Endothelial cell of umbilical vein (primary cell): Measurements from ENCODE around the gene LSR. TPM values are rescaled to one million over a fixed set of nuclear protein-coding genes. Genes with fewer than 3 reads are reported as not detected.

Experiments used
- BruUV-seq: library from RNA; stranded (reverse); fragments of 400-500 nt; replicated peaks from 2 replicates; lab custom pipeline; 2021; lab: Mats Ljungman, UMichigan
- CTCF ChIA-PET: fragments of 300-600, 350-600 bp; sonication (Branson Sonifier 250); formaldehyde crosslinking; loops from one replicate; lab custom pipeline; 2021; ENCODE audit warnings: antibody characterized with exemption, inconsistent platforms; lab: Charles Lee
- POLR2A ChIA-PET: fragments of 300-600, 350-600 bp; sonication (Branson Sonifier 250); formaldehyde crosslinking; loops from one replicate; lab custom pipeline; 2021; ENCODE audit warnings: antibody characterized with exemption, inconsistent platforms; lab: Charles Lee
- DNase-seq: peaks from one replicate; pipeline ENCODE4 v3.0.0-alpha.2; 2011; ENCODE audit warnings: low read depth, low spot score
- FAIRE-seq: peaks from 2 replicates; lab custom pipeline; 2011; peaks lifted over from hg19 to GRCh38; lab: Jason Lieb, UNC
- H2AFZ ChIP-seq: 2 replicates; pipeline ENCODE4 v1.6.0; 2012; ENCODE audit warnings: low read depth, low read length, control low read depth, inconsistent platforms
- H3K27ac ChIP-seq: 2 replicates; pipeline ENCODE4 v1.5.1; 2011; ENCODE audit warnings: low read depth, mild to moderate bottlenecking, control low read depth, low read length, moderate library complexity; ENCODE audit not compliant: insufficient read depth
- H3K27me3 ChIP-seq, 2 experiments: 2 replicates each; pipeline versions ENCODE4 v1.6.0 to v1.6.1; 2011; ENCODE audit warnings: low read length in 2 of 2, mixed read lengths in 1 of 2; ENCODE audit not compliant: control insufficient read depth in 2 of 2, insufficient read depth in 2 of 2
- H3K36me3 ChIP-seq, 2 experiments: 2 replicates in 1 of 2; 3 replicates in 1 of 2; pipeline ENCODE4 v1.5.1; 2011; ENCODE audit warnings: low read length in 2 of 2, mild to moderate bottlenecking in 1 of 2, moderate library complexity in 1 of 2; ENCODE audit not compliant: control insufficient read depth in 2 of 2, insufficient read depth in 2 of 2; ENCODE audit errors: extremely low read depth in 1 of 2
- H3K4me1 ChIP-seq: 3 replicates; pipeline ENCODE4 v1.5.1; 2011; ENCODE audit warnings: mild to moderate bottlenecking, low read length; ENCODE audit not compliant: control insufficient read depth, insufficient read depth; ENCODE audit errors: extremely low read depth
- H3K4me2 ChIP-seq: 2 replicates; pipeline ENCODE4 v1.6.1; 2011; ENCODE audit warnings: low read length, control low read depth, mixed read lengths; ENCODE audit not compliant: insufficient read depth
- H3K4me3 ChIP-seq, 3 experiments: fragments of 200-600 bp in 1 of 3; sonication (generic), shearing (Covaris generic) in 1 of 3; replicated peaks in 1 of 3; 2 replicates each; pipeline ENCODE4 v1.5.1; 2011 to 2016; ENCODE audit warnings: control low read depth in 3 of 3, low read length in 3 of 3, mild to moderate bottlenecking in 2 of 3, inconsistent platforms in 1 of 3, low read depth in 1 of 3, moderate library complexity in 1 of 3; ENCODE audit not compliant: insufficient read depth in 1 of 3
- H3K79me2 ChIP-seq: 2 replicates; pipeline ENCODE4 v1.6.0; 2012; ENCODE audit warnings: low read length, inconsistent platforms; ENCODE audit not compliant: control insufficient read depth, insufficient read depth
- H3K9ac ChIP-seq: replicated peaks from 2 replicates; pipeline ENCODE3; 2011; ENCODE audit warnings: low read length, control low read depth; ENCODE audit not compliant: insufficient read depth; ENCODE audit errors: extremely low read depth
- H3K9me1 ChIP-seq: replicated peaks from 3 replicates; pipeline ENCODE4 v1.6.0; 2011; ENCODE audit warnings: mild to moderate bottlenecking, low read length; ENCODE audit not compliant: control insufficient read depth, insufficient read depth; ENCODE audit errors: extremely low read depth
- H3K9me3 ChIP-seq: replicated peaks from 2 replicates; pipeline ENCODE4 v1.5.1; 2012; ENCODE audit warnings: low read length, inconsistent platforms; ENCODE audit not compliant: control insufficient read depth, insufficient read depth
- H4K20me1 ChIP-seq: replicated peaks from 2 replicates; pipeline ENCODE3; 2011; ENCODE audit warnings: mild to moderate bottlenecking, low read length; ENCODE audit not compliant: control insufficient read depth, insufficient read depth; ENCODE audit errors: extremely low read depth
- EZH2 ChIP-seq: IDR thresholded peaks from 2 replicates; pipeline ENCODE4 v1.6.1; 2012; ENCODE audit warnings: borderline replicate concordance, low read depth, mild to moderate bottlenecking, moderate library complexity, low read length, inconsistent platforms; ENCODE audit not compliant: severe bottlenecking
- FOS ChIP-seq: IDR thresholded peaks from 2 replicates; pipeline ENCODE4 v1.6.1; 2011; ENCODE audit warnings: mild to moderate bottlenecking, low read length, moderate library complexity, borderline replicate concordance; ENCODE audit not compliant: insufficient read depth
- GATA2 ChIP-seq: IDR thresholded peaks from 2 replicates; pipeline ENCODE4 v1.7.0; 2011; ENCODE audit warnings: low read depth, mild to moderate bottlenecking, moderate library complexity, mixed read lengths, low read length; ENCODE audit not compliant: insufficient read length, insufficient read depth
- JUN ChIP-seq: IDR thresholded peaks from 2 replicates; pipeline ENCODE4 v1.6.1; 2011; ENCODE audit warnings: borderline replicate concordance, low read depth; ENCODE audit not compliant: insufficient read length, insufficient read depth
- MYC ChIP-seq: IDR thresholded peaks from one replicate; pipeline ENCODE4 v1.6.1; 2011; ENCODE audit warnings: mild to moderate bottlenecking, low read depth, low read length
- POLR2A ChIP-seq: IDR thresholded peaks from 2 replicates; pipeline ENCODE4 v1.6.1; 2012; ENCODE audit warnings: low read depth, mild to moderate bottlenecking, control low read depth, low read length
- POLR2AphosphoS5 ChIP-seq: IDR thresholded peaks from 2 replicates; pipeline ENCODE4 v1.6.1; 2012; ENCODE audit warnings: low read depth, mild to moderate bottlenecking, control low read depth, low read length, moderate library complexity; ENCODE audit not compliant: insufficient read depth
- dilution Hi-C: fragments of 300-500 bp; cut with MboI; formaldehyde crosslinking; loops from one replicate; pipeline ENCODE4 v1.15.0; 2019; ENCODE audit warnings: low sequenced_read_pairs; ENCODE audit not compliant: extremely low pct_ligation_motif_present
- intact Hi-C: fragments of 100-400 bp; cut with micrococcal nuclease; formaldehyde crosslinking; loops from one replicate; pipeline ENCODE4 v1.10.0; 2022
- polyA plus RNA-seq, 4 experiments: library from polyadenylated mRNA; depleted of rRNA in 3 of 4; stranded (reverse) in 3 of 4; unstranded in 1 of 4; fragments of >200 nt; gene quantifications; 2 replicates each; pipeline versions ENCODE4 v1.2.1 to v1.2.3, GENCODE V29; 2011 to 2012; ENCODE audit warnings: missing spikeins in 1 of 4
- total RNA-seq: library from RNA; stranded (reverse); gene quantifications from 2 replicates; pipeline ENCODE4 v1.2.3, GENCODE V29; 2021
- TF ChIP-seq, protein P1 (sequence below): IDR thresholded peaks from 2 replicates; pipeline ENCODE4 v1.6.1; 2011; ENCODE audit not compliant: insufficient read depth, insufficient read length
- TF ChIP-seq, protein P2 (sequence below), 2 donors: IDR thresholded peaks; 1 replicate in 1 of 2; 2 replicates in 1 of 2; pipeline ENCODE4 v1.5.1; 2011; ENCODE audit warnings: low read length in 2 of 2, mild to moderate bottlenecking in 2 of 2, moderate library complexity in 2 of 2, control low read depth in 1 of 2, inconsistent platforms in 1 of 2, low read depth in 1 of 2; ENCODE audit not compliant: insufficient read depth in 1 of 2; ENCODE audit errors: extremely low read depth in 1 of 2

The LSR gene
- total and polyA plus RNA-seq, 2 donors (not counting 3 experiments of a cell fraction or from before 2014, with no cell fraction given), result 0.76 to 1.0 TPM

DNA sequence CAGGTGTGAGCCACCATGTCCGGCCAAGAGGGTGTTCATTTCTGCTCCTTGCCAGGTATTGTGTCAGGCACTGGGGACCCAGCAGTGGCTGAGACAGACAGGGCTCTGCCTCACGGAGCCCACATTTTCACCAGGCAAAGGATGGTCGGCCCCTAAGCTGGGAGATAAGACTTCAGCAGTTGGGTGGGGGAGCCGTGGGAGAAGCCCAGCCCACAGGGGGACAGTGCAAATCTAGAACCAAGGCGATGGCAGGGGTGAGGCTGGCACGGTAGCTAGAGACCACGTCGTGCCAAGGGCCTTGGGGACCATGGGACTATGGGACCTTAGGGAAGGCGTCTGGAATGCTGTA lies 8.3 kb downstream of the LSR start:
- ChIA-PET POLR2A (no interaction called here), CTCF (no interaction called here)
- Histone ChIP-seq H3K4me2 (no peak overlapping the region), H3K79me2 (no peaks in the 10 kb centered on the region), H3K4me3 (no peak overlapping the region), H3K36me3 (no peaks in the 10 kb centered on the region), H3K9me3 (no peaks in the 10 kb centered on the region), H2AFZ (no peak overlapping the region), H3K27me3 (peaks cover 0 to 2% of the 10 kb centered on the region in 2 experiments), H3K4me1 (peaks cover 3% of the 10 kb centered on the region), H3K27ac (no peak overlapping the region), H3K9me1 (no peaks in the 10 kb centered on the region), H3K9ac (no peak overlapping the region), H4K20me1 (no peaks in the 10 kb centered on the region)
- FAIRE-seq (no peak), DNase-seq (no peak)
- no TSS peak for BruUV-seq
- intact Hi-C loops, result no loop called here
- TF ChIP-seq EZH2 (no peak), FOS (no peak), POLR2A (no peak), JUN (no peak), MYC (no peak), GATA2 (no peak), POLR2AphosphoS5 (no peak)
- TF ChIP-seq, protein P1, sequence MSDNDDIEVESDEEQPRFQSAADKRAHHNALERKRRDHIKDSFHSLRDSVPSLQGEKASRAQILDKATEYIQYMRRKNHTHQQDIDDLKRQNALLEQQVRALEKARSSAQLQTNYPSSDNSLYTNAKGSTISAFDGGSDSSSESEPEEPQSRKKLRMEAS, result no peak
- TF ChIP-seq, protein P2, sequence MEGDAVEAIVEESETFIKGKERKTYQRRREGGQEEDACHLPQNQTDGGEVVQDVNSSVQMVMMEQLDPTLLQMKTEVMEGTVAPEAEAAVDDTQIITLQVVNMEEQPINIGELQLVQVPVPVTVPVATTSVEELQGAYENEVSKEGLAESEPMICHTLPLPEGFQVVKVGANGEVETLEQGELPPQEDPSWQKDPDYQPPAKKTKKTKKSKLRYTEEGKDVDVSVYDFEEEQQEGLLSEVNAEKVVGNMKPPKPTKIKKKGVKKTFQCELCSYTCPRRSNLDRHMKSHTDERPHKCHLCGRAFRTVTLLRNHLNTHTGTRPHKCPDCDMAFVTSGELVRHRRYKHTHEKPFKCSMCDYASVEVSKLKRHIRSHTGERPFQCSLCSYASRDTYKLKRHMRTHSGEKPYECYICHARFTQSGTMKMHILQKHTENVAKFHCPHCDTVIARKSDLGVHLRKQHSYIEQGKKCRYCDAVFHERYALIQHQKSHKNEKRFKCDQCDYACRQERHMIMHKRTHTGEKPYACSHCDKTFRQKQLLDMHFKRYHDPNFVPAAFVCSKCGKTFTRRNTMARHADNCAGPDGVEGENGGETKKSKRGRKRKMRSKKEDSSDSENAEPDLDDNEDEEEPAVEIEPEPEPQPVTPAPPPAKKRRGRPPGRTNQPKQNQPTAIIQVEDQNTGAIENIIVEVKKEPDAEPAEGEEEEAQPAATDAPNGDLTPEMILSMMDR (IDR thresholded peaks at IDR 0.05; ENCODE audit: extremely low read depth in 1 of 2, insufficient read depth in 1 of 2, low read depth in 1 of 2, low read length in 2 of 2), result no peak
- dilution Hi-C loops, result no loop called here
